Kidney glomerular epithelial cell (primary cell): ENCODE data around the gene PLCL1.

Source experiments
- DNase-seq: peaks from one replicate; lab custom pipeline; 2025; lab: John Stamatoyannopoulos, UW

The PLCL1 gene

GRCh38 chr2:197857476-197858107 lies 53.2 kb downstream of the PLCL1 start:
- no peak for DNase-seq

GRCh38 chr2:197858607-197859140 lies 54.3 kb downstream of the PLCL1 start:
- no peak for DNase-seq

DNA sequence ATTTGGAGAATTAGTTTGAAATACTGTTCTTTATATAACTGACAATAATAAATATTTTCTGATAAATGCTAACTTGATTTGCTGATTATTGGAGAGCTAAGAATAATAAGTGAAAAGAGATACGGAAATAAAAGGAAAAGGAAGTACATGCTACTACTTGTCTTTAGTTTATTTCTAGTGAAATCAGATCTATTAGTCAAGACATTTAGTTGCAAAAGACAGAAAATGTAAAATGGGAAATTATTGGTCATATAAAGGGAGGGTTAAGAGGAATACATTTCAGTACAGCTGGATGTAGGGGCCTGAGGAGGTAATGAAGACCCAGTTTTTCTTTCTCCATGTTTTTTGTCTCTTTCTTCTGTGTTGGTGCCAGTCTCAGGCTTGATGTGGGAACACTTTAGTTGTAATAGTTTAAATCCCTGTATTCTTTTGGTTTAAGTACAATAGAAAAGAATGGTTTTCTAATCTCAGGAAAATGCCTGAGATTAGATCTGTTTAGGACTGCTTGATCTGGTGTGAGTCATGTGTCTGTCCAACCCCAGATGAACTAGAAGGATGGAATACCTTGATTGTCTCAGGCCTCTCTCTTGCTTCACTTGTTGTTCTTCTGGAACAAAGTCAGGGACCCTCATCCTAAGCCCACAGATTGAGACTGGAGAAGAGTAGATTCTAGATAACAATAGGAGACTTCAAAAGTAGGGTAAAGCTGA lies 58.0 kb downstream of the PLCL1 start:
- DNase-seq: no peak

GRCh38 chr2:197863744-197864143 lies 59.4 kb downstream of the PLCL1 start:
- no peak for DNase-seq

GRCh38 chr2:197866455-197866854 lies 62.1 kb downstream of the PLCL1 start:
- no peak for DNase-seq

GRCh38 chr2:197867033-197867432 lies 62.6 kb downstream of the PLCL1 start:
- no peak for DNase-seq

DNA sequence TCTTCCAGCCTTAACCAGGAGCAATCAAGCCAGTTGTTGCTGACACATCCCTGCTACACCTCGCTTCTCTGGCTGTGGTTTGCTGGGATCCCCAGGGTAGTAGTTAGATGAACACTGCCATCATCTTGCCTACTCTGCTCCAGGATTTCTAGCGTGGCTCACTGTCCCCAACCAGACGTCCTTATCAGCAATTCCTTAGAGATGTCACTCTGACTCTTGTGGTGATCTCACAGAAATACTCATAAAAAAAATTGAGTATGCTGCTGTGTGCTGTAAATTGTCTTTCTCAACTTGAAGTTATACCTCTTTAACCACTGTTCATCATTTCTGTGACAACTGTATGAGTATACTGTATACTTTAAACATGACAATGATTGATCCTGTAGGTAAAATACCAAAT lies 63.2 kb downstream of the PLCL1 start:
- DNase-seq: no peak

- DNase-seq: no peak
These were observed 63.8 kb downstream of the PLCL1 start for GRCh38 chr2:197868206-197868605.

DNA sequence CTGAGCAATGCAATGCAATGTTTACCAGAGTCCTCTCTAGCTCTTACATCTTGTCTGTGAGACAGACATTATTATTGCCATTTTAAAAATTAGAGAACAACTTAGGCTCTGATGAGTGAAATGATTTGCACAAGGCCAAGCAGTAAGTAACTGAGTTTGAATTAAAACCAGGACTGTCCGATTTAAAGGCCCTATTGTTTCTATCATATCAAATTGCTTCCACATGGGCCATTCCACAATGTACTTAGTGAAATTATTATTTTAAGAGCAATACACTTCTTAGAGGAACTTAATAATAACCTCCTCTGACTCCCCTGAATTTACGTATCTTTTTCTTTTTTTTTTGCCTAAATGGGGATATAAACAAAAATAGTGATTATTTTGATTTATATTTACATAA lies 64.6 kb downstream of the PLCL1 start:
- no peak for DNase-seq

- DNase-seq: no peak
These were observed 65.2 kb downstream of the PLCL1 start for GRCh38 chr2:197869501-197870111.

DNA sequence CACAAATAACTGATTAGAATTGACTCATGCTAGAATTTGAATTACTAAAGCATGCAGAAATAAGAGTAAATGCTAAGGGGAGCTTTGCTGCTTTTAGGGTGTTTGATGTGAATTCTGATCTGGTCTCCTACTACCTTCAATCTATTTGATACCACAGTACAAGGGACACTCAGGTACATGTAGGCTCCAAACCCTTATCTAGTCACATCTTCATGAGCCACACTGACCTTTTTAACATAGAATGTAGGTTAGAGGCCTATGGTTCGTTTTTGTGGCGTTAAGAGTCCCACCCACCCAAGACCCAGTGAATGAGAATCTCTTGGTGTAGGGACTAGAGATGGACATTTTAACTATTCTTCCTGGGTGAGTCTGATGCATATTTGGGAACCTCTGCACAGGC lies 65.7 kb downstream of the PLCL1 start:
- DNase-seq: no peak

DNA sequence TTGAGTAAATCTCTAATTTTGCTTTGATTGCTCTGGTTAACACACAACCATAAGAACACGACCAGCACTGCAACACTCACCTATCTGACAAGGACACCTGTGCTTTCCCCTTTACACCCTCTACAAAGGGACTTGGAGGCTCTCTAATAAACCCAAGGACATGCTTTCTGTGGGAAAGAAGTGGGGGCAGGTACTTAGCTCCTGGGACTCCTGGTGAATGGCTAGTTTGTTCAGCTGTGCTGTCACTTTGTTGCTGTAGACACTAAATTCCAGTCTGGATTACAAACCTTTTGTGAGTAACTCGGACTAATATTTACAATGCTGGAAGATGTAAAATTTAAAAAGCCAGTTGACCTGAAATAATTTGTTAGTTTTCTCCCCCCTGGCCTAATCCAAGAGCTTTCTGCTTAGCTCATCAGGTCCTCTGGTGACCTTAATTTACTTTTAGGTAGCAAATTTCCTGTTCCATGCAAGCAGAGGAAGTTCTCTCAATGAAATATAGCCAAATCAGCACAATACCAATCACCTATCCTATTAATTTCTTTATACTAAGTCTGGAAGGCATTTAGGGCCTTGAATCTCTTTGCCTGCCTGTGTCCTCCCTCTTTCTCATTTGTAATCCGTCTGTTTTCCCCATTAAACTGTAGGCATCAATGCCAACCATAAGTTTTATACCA lies 67.5 kb downstream of the PLCL1 start:
- DNase-seq: no peak

DNA sequence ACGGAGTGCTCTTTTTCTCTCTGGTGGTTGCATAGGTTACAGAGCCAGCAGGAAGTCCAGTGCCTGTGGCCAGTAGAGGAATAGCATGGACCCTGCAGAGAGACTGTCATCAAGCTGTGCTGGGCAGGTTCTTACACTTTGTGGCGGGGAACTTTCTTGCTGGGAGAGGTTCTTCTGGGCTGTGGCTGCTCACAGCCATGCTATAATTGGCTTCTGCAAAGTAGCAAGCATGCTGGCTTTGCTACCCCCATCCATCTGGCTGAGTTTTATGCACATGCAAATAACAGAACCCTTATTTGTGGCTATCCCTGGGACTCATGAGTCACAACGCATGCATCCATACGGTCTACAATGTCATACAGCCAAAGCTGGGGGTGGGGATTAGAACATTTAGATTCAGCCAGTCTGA lies 68.9 kb downstream of the PLCL1 start:
- DNase-seq: no peak

GRCh38 chr2:197875763-197876162 lies 71.4 kb downstream of the PLCL1 start:
- DNase-seq: no peak

GRCh38 chr2:197876524-197876923 lies 72.1 kb downstream of the PLCL1 start:
- no peak for DNase-seq

DNA sequence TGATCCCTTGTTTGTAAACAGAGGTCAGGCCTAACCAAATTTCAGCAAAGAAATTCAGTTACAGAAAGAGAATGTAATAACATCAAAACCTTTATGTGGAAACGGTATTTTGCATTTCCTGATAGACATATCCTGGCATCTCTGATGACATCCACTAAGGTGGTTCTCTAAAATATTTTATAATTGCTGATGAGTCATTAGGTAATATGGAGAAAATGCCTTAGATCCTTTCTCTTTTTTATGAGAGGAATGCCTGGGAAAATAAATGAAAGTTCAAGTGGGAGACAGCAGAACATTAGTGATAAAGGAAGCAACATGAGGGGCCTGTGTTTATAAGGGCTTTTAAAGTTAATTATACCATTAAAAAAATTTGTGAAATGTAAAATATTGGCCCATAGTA lies 72.6 kb downstream of the PLCL1 start:
- no peak for DNase-seq

- no peak for DNase-seq
These were observed 74.4 kb downstream of the PLCL1 start for GRCh38 chr2:197878792-197879191.

DNA sequence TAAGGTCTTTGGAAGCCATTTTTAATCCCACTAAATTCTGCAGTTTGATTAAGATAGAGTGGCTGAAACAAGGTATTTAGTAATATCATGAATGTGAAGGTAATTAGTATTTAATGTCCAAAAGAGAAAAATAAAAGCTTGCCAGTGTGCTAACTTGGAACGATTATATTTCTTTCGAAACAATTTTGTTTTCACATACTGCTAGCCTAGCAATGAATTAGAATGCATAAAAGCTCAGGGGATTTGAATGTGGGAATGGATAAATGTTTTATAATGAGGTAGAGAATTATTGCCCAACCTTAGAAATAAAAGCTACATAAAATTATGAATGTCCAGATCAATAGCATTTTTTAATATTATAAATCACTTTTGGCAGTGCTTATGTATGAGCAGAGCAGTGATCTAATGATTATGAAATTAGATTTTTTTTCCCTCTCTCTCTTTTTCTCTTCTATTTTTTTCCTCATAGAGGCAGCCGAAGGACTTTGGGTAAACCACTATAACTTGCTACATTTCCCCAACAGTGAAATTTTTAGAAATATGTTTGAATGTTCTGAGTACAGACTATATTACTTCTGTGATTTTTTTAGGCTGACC lies 75.5 kb downstream of the PLCL1 start:
- no peak for DNase-seq

GRCh38 chr2:197883354-197884032 lies 79.1 kb downstream of the PLCL1 start:
- DNase-seq: no peak

GRCh38 chr2:197884252-197884651 lies 79.9 kb downstream of the PLCL1 start:
- no peak for DNase-seq

DNA sequence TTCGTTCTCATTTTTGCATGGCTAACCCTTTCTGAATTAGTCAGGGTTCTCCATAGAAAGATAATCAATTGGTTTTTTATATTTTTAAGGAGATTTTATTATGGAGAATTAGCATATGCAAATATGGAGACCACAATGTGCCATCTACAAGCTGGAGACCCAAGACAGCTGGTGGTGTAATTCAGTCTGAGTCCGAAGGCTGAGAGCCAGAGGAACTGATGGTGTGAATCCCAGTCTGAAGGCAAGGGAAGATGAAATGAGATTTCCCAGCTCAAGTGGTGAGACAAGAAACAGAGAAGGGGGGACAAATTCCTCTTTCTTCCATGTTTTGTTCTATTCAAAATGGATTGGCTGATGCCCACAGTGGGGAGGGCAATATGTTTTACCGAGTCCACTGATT lies 80.7 kb downstream of the PLCL1 start:
- no peak for DNase-seq

- no peak for DNase-seq
These were observed 81.2 kb downstream of the PLCL1 start for GRCh38 chr2:197885587-197885986.
